GM12878 (cell line): Measurements from ENCODE around the gene MAP3K6. TPM values are rescaled to one million over a fixed set of nuclear protein-coding genes. Genes with fewer than 3 reads are reported as not detected.

ENCODE experiments used
- ATAC-seq: fragments of 200-7000 bp; cut with Tn5 transposase; 3 replicates; pipeline ENCODE4 v1.9.1; 2020; ENCODE audit warnings: mild to moderate bottlenecking, moderate library complexity
- BruUV-seq: library from RNA; stranded (reverse); fragments of 400-500 nt; replicated peaks from 2 replicates; lab custom pipeline; 2021; lab: Mats Ljungman, UMichigan
- CTCF ChIA-PET: fragments of 300-600 bp; sonication (Branson Sonifier 250); formaldehyde crosslinking; extraction: SDS; loops from one replicate; lab custom pipeline; 2021; ENCODE audit warnings: inconsistent platforms; lab: Yijun Ruan, JAX
- POLR2A ChIA-PET: fragments of 350-600 bp; formaldehyde crosslinking; extraction: SDS; loops from one replicate; lab custom pipeline; 2021; ENCODE audit warnings: inconsistent platforms; lab: Charles Lee
- RAD21 ChIA-PET: fragments of 300-600 bp; sonication (Branson Sonifier 250); formaldehyde crosslinking; loops from one replicate; lab custom pipeline; 2023; ENCODE audit warnings: antibody characterized with exemption; ENCODE audit not compliant: unreplicated experiment; lab: Charles Lee
- SMC1A ChIA-PET: fragments of 300-600 bp; sonication (Branson Sonifier 250); formaldehyde crosslinking; loops from one replicate; lab custom pipeline; 2023; ENCODE audit not compliant: unreplicated experiment, uncharacterized antibody; lab: Charles Lee
- DNase-seq: peaks from one replicate; pipeline ENCODE4 v3.0.0-alpha.2; 2011; ENCODE audit warnings: low read depth, low spot score
- FAIRE-seq: peaks from 3 replicates; lab custom pipeline; 2011; peaks lifted over from hg19 to GRCh38; lab: Jason Lieb, UNC
- H2AFZ ChIP-seq: 2 replicates; pipeline ENCODE4 v1.6.0; 2011; ENCODE audit warnings: low read depth, low read length, control low read depth; ENCODE audit not compliant: control insufficient read depth
- H3K27ac ChIP-seq: 2 replicates; pipeline ENCODE4 v1.5.1; 2011; ENCODE audit warnings: control low read depth; ENCODE audit not compliant: control insufficient read depth, insufficient read depth
- H3K27me3 ChIP-seq, 2 experiments: replicated peaks in 1 of 2; 2 replicates each; pipeline versions ENCODE4 v1.6.0 to v1.6.1; 2011; ENCODE audit warnings: low read length in 1 of 2; ENCODE audit not compliant: control insufficient read depth in 2 of 2, insufficient read depth in 2 of 2
- H3K36me3 ChIP-seq, 2 experiments: 2 replicates each; pipeline ENCODE4 v1.5.1; 2011; ENCODE audit warnings: low read length in 1 of 2; ENCODE audit not compliant: control insufficient read depth in 2 of 2, insufficient read depth in 2 of 2
- H3K4me1 ChIP-seq: 2 replicates; pipeline ENCODE4 v1.6.1; 2011; ENCODE audit warnings: mild to moderate bottlenecking, low read length, moderate library complexity, mixed read lengths; ENCODE audit not compliant: control insufficient read depth, insufficient read depth
- H3K4me2 ChIP-seq: 2 replicates; pipeline ENCODE4 v1.6.0; 2011; ENCODE audit warnings: control low read depth; ENCODE audit not compliant: control insufficient read depth, insufficient read depth
- H3K4me3 ChIP-seq: fragments of 200-600 bp; sonication (generic); 2 replicates; pipeline ENCODE4 v1.5.1; 2016
- H3K79me2 ChIP-seq: 2 replicates; pipeline ENCODE4 v1.6.0; 2011; ENCODE audit warnings: low read length; ENCODE audit not compliant: control insufficient read depth, insufficient read depth
- H3K9ac ChIP-seq: 2 replicates; pipeline ENCODE4 v1.8.0; 2011; ENCODE audit warnings: low read length, control low read depth, mixed read lengths; ENCODE audit not compliant: control insufficient read depth, insufficient read depth
- H3K9me3 ChIP-seq: replicated peaks from 3 replicates; pipeline ENCODE4 v1.5.1; 2011; ENCODE audit warnings: mild to moderate bottlenecking, low read length; ENCODE audit not compliant: control insufficient read depth, insufficient read depth
- H4K20me1 ChIP-seq: 2 replicates; pipeline ENCODE4 v1.6.0; 2011; ENCODE audit not compliant: control insufficient read depth, insufficient read depth
- WGBS: methylation state at CpG from one replicate; pipeline ENCODE4 v1.1.6; 2016; ENCODE audit warnings: low lambda C conversion rate; ENCODE audit not compliant: insufficient replicate concordance, insufficient coverage; ENCODE audit errors: missing lambda C conversion rate; 5-methylcytosine and 5-hydroxymethylcytosine counted together
- in situ Hi-C: fragments of 300-500 bp; cut with MboI; formaldehyde crosslinking; loops from 9 replicates; pipeline ENCODE4 v1.14.3; 2018; ENCODE audit warnings: mixed read lengths
- intact Hi-C: fragments of 100-400 bp; cut with micrococcal nuclease; formaldehyde crosslinking; loops from one replicate; pipeline ENCODE4 v1.14.2; 2022; ENCODE audit not compliant: unreplicated experiment
- polyA plus RNA-seq, 11 experiments: library from polyadenylated mRNA; depleted of rRNA in 4 of 11; unstranded in 6 of 11; stranded (reverse) in 5 of 11; fragments of >200 nt; fragmentation: Nextera tagmentation in 4 of 11; fragmentation: Illumina TruSeq in 1 of 11; extraction: Ambion mirVana in 4 of 11; extraction: Trizol in 1 of 11; gene quantifications; 1 replicate in 1 of 11; 2 replicates in 10 of 11; pipeline versions ENCODE4 v1.2.1 to v1.2.3, GENCODE V29; 2011 to 2016; ENCODE audit warnings: inconsistent platforms in 2 of 11, missing spikeins in 2 of 11, low read depth in 1 of 11
- total RNA-seq, 4 experiments: library from RNA; depleted of rRNA in 3 of 4; stranded (reverse); fragments of >200 nt in 3 of 4; fragmentation: Illumina TruSeq in 1 of 4; extraction: Trizol in 1 of 4; gene quantifications; 2 replicates each; pipeline versions ENCODE4 v1.2.1 to v1.2.3, GENCODE V29; 2013 to 2021
- TF ChIP-seq, protein P1 (sequence below), 3 experiments: IDR thresholded peaks in 2 of 3; conservative IDR thresholded peaks in 1 of 3; 2 replicates each; pipeline ENCODE4 v1.5.1; 2011; ENCODE audit warnings: low read depth in 3 of 3, low read length in 3 of 3, mild to moderate bottlenecking in 3 of 3, control low read depth in 2 of 3, moderate library complexity in 2 of 3, inconsistent platforms in 1 of 3, mixed read lengths in 1 of 3; ENCODE audit not compliant: control insufficient read depth in 2 of 3, insufficient read depth in 1 of 3; ENCODE audit errors: extremely low read depth in 1 of 3
- TF ChIP-seq, protein P2 (sequence below): fragments of 450-650 bp; IDR thresholded peaks from 2 replicates; pipeline ENCODE4 v1.6.1; 2017; ENCODE audit warnings: mild to moderate bottlenecking, low read depth, inconsistent platforms; ENCODE audit not compliant: poor library complexity, severe bottlenecking

MAP3K6 gene
- total and polyA plus RNA-seq, 10 of the 15 experiments (the other 5 are each of a cell fraction or from before 2014, with no cell fraction given) = 0.15 to 3.4 (median 1.2) TPM; not detected in 1

DNA sequence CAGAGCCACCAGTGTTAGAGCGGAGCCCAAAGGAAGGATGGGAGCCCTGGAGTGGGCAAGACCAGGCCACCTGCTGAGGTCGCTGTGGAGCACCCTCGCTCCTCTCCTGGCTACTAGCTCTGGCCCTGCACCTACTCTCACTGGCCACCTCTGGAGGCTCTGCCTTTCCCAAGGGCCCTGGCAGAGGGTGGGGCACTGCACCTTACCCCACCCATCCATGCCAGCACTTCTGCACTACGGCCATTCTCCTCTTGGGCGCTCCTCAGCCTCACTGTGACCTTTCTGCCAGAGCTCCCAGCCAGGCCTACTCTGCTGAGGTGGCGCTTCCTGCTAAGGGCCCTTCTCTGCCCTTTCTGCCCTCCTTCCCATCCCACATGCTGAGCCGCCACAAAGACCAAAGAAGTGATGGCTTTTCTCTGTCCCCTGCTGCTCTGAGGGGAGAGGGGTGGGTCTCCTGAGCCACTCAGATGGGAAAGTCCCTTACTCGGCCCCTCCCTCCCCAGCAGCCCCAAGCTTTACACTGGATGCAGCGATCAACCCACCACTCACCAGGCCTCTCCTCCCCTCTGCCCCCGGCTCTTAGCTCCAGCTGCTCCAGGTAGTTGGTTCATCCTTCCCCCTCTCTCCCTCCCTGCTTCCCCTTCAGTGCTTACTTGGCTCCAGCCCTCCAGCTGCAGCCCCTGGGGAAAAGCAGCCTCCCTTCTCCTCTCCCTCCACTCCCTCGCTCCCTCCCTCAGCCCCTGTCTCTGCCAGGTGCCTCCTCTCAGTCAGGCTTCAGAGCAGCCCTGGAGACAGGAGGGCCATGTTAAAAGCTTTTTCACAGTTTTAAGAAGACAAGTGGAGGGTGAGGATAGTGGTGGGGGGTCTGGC, 59.6 kb downstream of the MAP3K6 start:
- no peak for DNase-seq
- ChIA-PET CTCF (interaction anchor here (1.1 to 3.5 kb wide), 7 partner anchors 8 to 88 kb away, joined by 3 to 16 read pairs (median 8); no protein-coding TSS in a partner anchor), RAD21 (interaction anchor here (0.8 to 1.2 kb wide), 3 partner anchors 11 to 88 kb away, joined by 3 to 4 read pairs (median 4); no protein-coding TSS in a partner anchor), SMC1A (interaction anchor here (1.4 kb wide), 1 partner anchor 50 kb away, joined by 3 read pairs; no protein-coding TSS in a partner anchor), POLR2A (no interaction called here)
- Histone ChIP-seq H3K9me3 (no peaks in the 10 kb centered on the region), H3K4me1 (no peaks in the 10 kb centered on the region), H2AFZ (no peak overlapping the region), H3K27ac (no peak overlapping the region), H3K4me3 (no peak overlapping the region), H3K79me2 (no peaks in the 10 kb centered on the region), H3K9ac (no peak overlapping the region), H3K36me3 (no peaks in the 10 kb centered on the region), H4K20me1 (no peaks in the 10 kb centered on the region), H3K4me2 (no peak overlapping the region), H3K27me3 (no peaks in the 10 kb centered on the region)
- intact Hi-C loops (no loop called here), in situ Hi-C loops (no loop called here)
- no peak for FAIRE-seq
- ATAC-seq = peak; percentile 36
- no TSS peak for BruUV-seq
- WGBS = 70% methylated on average over 11 of the region's 11 CpGs
- TF ChIP-seq, protein P1, sequence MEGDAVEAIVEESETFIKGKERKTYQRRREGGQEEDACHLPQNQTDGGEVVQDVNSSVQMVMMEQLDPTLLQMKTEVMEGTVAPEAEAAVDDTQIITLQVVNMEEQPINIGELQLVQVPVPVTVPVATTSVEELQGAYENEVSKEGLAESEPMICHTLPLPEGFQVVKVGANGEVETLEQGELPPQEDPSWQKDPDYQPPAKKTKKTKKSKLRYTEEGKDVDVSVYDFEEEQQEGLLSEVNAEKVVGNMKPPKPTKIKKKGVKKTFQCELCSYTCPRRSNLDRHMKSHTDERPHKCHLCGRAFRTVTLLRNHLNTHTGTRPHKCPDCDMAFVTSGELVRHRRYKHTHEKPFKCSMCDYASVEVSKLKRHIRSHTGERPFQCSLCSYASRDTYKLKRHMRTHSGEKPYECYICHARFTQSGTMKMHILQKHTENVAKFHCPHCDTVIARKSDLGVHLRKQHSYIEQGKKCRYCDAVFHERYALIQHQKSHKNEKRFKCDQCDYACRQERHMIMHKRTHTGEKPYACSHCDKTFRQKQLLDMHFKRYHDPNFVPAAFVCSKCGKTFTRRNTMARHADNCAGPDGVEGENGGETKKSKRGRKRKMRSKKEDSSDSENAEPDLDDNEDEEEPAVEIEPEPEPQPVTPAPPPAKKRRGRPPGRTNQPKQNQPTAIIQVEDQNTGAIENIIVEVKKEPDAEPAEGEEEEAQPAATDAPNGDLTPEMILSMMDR (IDR thresholded peaks at IDR 0.05 in 2 of 3, conservative IDR thresholded peaks at IDR 0.05 in 1 of 3; ENCODE audit: control insufficient read depth in 2 of 3, extremely low read depth in 1 of 3, insufficient read depth in 1 of 3, low read depth in 3 of 3, low read length in 3 of 3) = 0 out of 6 replicates have a peak, but pooled peaks of 1 of the 3 experiments have one; percentile 7
- TF ChIP-seq, protein P2, sequence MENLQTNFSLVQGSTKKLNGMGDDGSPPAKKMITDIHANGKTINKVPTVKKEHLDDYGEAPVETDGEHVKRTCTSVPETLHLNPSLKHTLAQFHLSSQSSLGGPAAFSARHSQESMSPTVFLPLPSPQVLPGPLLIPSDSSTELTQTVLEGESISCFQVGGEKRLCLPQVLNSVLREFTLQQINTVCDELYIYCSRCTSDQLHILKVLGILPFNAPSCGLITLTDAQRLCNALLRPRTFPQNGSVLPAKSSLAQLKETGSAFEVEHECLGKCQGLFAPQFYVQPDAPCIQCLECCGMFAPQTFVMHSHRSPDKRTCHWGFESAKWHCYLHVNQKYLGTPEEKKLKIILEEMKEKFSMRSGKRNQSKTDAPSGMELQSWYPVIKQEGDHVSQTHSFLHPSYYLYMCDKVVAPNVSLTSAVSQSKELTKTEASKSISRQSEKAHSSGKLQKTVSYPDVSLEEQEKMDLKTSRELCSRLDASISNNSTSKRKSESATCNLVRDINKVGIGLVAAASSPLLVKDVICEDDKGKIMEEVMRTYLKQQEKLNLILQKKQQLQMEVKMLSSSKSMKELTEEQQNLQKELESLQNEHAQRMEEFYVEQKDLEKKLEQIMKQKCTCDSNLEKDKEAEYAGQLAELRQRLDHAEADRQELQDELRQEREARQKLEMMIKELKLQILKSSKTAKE = no peak
